ENCODE measurements around the gene ZHX3. TPM values are rescaled to one million over a fixed set of nuclear protein-coding genes. Genes with fewer than 3 reads are reported as not detected.

The ZHX3 gene
- total RNA-seq, 1 experiment from 2014 or later = 22.7 TPM

- Mint-ChIP-seq H3K27me3 (ENCODE audit: unreplicated experiment) (no peaks in the 10 kb centered on the region), H3K27ac (ENCODE audit: unreplicated experiment) (no peak overlapping the region), H3K9me3 (ENCODE audit: low read depth, unreplicated experiment) (no peaks in the 10 kb centered on the region), H3K4me3 (ENCODE audit: low read depth, unreplicated experiment) (no peak overlapping the region), H3K4me1 (ENCODE audit: low read depth, unreplicated experiment) (no peaks in the 10 kb centered on the region), H3K36me3 (ENCODE audit: insufficient read depth, unreplicated experiment) (no peaks in the 10 kb centered on the region)
- CTCF ChIA-PET = no interaction called here
- TF ChIP-seq CTCF (IDR thresholded peaks at IDR 0.05; ENCODE audit: unreplicated experiment) = no peak
- DNase-seq = no peak
- no TSS peak for BruUV-seq (replicated peaks)
- intact Hi-C loops (cut with micrococcal nuclease; ENCODE audit: unreplicated experiment) = no loop called here
These were observed 61.9 kb downstream of the ZHX3 start for GRCh38 chr20:41255655-41256054.

- peaks cover 11% of the 10 kb centered on the region for H3K4me1 Mint-ChIP-seq (ENCODE audit: low read depth, unreplicated experiment)
- TF ChIP-seq CTCF (IDR thresholded peaks at IDR 0.05; ENCODE audit: unreplicated experiment) = peak; percentile 38
- H3K9me3 Mint-ChIP-seq (ENCODE audit: low read depth, unreplicated experiment) = no peaks in the 10 kb centered on the region
- no peaks in the 10 kb centered on the region for H3K36me3 Mint-ChIP-seq (ENCODE audit: insufficient read depth, unreplicated experiment)
- CTCF ChIA-PET = interaction anchor here (1.0 to 1.3 kb wide), 2 partner anchors 90 to 91 kb away, joined by 3 to 4 read pairs; partner anchors contain the start of gene LPIN3
- DNase-seq = peak; percentile 23
- no peak overlapping the region for H3K4me3 Mint-ChIP-seq (ENCODE audit: low read depth, unreplicated experiment)
- BruUV-seq (replicated peaks) = no TSS peak
- H3K27ac Mint-ChIP-seq (ENCODE audit: unreplicated experiment) = no peak overlapping the region
- H3K27me3 Mint-ChIP-seq (ENCODE audit: unreplicated experiment) = no peaks in the 10 kb centered on the region
- intact Hi-C loops (cut with micrococcal nuclease; ENCODE audit: unreplicated experiment) = no loop called here
These were observed 67.9 kb downstream of the ZHX3 start for GRCh38 chr20:41249411-41250281.

GRCh38 chr20:41248368-41249024, 69.0 kb downstream of the ZHX3 start:
- Mint-ChIP-seq H3K4me3 (ENCODE audit: low read depth, unreplicated experiment) (no peak overlapping the region), H3K27me3 (ENCODE audit: unreplicated experiment) (no peaks in the 10 kb centered on the region), H3K4me1 (ENCODE audit: low read depth, unreplicated experiment) (peaks cover 11% of the 10 kb centered on the region), H3K9me3 (ENCODE audit: low read depth, unreplicated experiment) (no peaks in the 10 kb centered on the region), H3K27ac (ENCODE audit: unreplicated experiment) (no peak overlapping the region), H3K36me3 (ENCODE audit: insufficient read depth, unreplicated experiment) (no peaks in the 10 kb centered on the region)
- CTCF ChIA-PET = no interaction called here
- intact Hi-C loops (cut with micrococcal nuclease; ENCODE audit: unreplicated experiment) = no loop called here
- DNase-seq = no peak
- no TSS peak for BruUV-seq (replicated peaks)
- TF ChIP-seq CTCF (IDR thresholded peaks at IDR 0.05; ENCODE audit: unreplicated experiment) = no peak

GRCh38 chr20:41247523-41248367, 69.8 kb downstream of the ZHX3 start:
- intact Hi-C loops (cut with micrococcal nuclease; ENCODE audit: unreplicated experiment) = no loop called here
- Mint-ChIP-seq H3K4me1 (ENCODE audit: low read depth, unreplicated experiment) (peaks cover 11% of the 10 kb centered on the region), H3K27me3 (ENCODE audit: unreplicated experiment) (no peaks in the 10 kb centered on the region), H3K36me3 (ENCODE audit: insufficient read depth, unreplicated experiment) (no peaks in the 10 kb centered on the region), H3K27ac (ENCODE audit: unreplicated experiment) (no peak overlapping the region), H3K4me3 (ENCODE audit: low read depth, unreplicated experiment) (no peak overlapping the region), H3K9me3 (ENCODE audit: low read depth, unreplicated experiment) (no peaks in the 10 kb centered on the region)
- CTCF ChIA-PET = no interaction called here
- BruUV-seq (replicated peaks) = no TSS peak
- DNase-seq = no peak
- TF ChIP-seq CTCF (IDR thresholded peaks at IDR 0.05; ENCODE audit: unreplicated experiment) = no peak
